DMS153 treated with DMSO at 0.1 percent for 48 hours (cell line): ENCODE data around the gene COX8A.
"Not testable (repeated sequence)": the region's sequence is repeated elsewhere in the genome, so short reads cannot be mapped to it uniquely, and the experiment has no call there.

Experiments used
- DNase-seq: peaks from one replicate; lab custom pipeline; 2025; ENCODE audit not compliant: unreplicated experiment; lab: John Stamatoyannopoulos, UW

COX8A gene, protein sequence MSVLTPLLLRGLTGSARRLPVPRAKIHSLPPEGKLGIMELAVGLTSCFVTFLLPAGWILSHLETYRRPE

GRCh38 chr11:63974259-63975143 is at the start of gene COX8A:
Gene COX8A, plus strand, starts transcription at chr11:63974620. Its CDS starts 61 bp downstream, at chr11:63974681.
- peak; percentile 99 for DNase-seq

DNA sequence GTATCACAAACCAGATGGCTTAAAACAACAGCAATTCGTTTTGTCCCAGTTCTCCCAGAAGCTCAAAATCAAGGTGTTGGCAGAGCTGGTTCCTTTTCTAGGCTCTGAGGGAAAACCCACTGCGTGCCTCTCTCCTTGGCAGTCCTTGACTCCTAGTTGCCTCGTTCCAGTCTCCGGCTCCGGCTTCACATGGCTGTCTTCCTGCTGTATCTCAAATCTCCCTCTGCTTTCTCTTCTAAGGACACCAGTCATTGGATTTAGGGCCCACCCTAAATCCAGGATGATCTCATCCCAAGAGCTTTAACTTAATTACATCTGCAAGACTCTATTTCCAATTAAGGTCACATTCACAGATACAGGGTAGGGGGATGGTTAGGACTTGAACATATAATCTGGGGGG is 44.8 kb upstream of the COX8A start:
- DNase-seq: no peak

DNA sequence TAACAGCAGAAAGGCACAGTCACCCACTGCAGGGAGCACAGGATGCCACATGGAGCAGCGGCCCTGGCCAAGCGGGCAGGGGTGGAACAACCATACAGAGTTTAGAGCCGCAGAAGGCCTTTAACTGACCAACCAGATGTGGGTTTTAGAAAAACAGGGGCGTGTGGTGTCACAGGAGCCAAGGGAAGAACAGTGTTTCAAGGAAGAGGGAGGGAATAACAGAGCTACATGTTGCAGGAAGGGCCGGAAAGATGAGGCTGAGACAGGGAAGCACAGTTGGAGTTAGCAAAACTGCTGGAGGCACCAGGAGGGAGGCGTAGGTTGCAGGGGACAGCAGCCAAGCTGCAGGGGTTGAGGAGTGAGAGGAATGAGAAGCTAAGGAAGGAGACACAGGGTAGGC is 43.4 kb upstream of the COX8A start:
- no peak for DNase-seq

- no peak for DNase-seq
Observed at GRCh38 chr11:63931876-63932275, 42.5 kb upstream of the COX8A start.

DNA sequence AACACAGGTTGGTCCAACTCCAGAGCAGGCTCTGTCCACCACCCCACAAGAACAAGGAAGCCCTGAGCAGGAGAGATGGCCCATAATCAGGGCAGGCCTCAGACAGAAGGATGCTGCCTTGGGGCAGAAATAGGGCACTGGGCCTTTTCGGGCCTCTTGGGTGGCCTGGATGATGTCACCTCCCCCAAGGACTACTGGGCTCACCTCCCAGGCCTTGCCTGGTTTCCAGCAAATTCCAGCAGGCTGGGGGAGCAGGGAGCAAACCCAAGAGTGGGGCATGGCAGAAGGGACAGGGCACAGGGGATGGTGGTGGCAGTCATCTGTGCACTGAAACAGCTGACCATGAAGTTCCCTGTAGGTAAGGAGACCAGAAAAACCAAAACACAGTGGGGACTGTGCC is 41.0 kb upstream of the COX8A start:
- DNase-seq: no peak

- peak; percentile 20 for DNase-seq
Observed at GRCh38 chr11:63937713-63938478, 36.5 kb upstream of the COX8A start.

GRCh38 chr11:63938479-63939396 is 35.7 kb upstream of the COX8A start, which contains the start of gene NAA40:
Gene NAA40, plus strand, starts transcription at chr11:63939002. Its CDS starts 95 bp downstream, at chr11:63939097.
- DNase-seq: peak; percentile 95

DNA sequence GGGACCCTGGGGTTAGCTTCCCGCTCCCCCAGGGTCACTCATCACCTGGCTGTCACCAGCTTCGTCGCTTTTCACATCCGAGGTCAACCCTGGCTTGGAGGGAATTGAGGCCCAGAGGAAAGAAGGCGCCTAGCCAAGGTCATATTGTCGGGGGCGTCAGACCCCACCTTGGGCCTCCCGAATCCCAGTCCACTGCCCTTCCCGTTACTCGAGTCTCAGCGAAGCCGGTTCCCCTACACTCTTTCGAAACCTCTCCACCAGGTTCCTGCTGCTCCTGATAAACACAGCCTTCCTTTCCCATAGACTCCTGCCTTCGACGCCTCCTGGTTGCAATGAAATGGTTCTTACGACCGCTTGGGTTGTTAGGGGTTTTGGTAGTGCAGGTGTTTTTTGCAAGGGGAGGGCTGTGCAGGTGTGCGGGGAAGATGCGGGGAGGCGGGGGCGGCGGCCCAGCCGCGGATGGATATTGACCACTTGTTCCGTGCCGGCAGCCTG is 35.0 kb upstream of the COX8A start:
- DNase-seq: no peak

GRCh38 chr11:63940786-63941185 is 33.6 kb upstream of the COX8A start:
- DNase-seq: no peak

DNA sequence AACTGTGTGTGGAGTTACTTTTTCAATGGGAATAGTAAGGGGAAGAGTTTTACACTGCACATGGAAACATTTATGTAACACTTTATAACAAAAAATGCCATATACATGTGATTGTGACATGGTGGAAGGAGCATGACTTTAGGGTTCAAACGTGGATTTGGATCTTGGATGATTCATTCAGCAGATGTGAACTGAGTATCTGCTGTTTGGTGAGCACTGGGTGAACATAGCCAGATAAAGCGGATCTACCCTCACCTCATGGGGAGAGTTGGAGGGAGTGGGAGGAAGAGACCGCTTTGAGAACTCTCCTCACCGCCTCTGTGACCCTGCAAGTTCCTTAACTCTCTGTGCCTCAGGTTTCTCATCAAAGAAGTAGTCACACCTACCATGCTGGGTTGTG is 32.5 kb upstream of the COX8A start:
- no peak for DNase-seq

DNA sequence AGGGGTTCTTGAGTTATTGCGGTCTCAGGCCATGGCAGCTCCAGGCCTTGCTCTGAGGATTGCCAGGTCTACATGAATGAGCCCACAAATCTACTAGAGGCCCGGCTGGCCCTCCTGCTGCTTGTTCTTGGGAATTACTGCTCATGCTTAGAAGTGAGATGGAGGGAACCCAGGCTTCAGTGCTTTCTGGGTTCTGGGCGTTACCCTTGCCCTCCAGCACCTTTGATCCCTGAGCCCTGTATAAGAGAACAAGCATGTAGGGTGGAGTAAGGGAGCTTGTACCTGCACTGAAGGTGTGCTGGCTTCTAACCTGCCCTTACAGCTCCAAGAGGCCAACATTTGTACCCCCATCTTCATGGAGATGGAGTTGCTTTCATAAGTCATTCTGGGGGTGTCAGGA is 31.6 kb upstream of the COX8A start:
- no peak for DNase-seq

DNA sequence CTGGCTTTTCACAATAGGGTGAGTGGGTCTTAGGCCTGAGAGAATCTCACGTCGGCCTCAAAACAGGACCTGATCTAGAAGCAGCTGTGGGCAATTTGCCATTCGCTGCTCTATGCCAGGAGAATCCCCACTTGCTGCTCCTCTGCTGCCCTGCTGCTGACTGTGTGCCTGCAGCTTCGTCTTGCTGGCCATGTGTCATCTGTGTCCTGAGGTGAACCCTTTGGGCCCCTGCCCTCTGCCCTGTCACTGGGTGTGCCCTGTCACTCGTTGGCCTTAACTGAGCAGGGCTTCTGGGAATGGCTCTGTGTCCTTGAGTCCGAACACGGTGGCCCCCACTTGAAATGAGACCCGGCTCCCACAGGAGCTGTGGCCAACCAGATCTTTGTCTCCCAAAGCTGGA is 29.4 kb upstream of the COX8A start:
- no peak for DNase-seq

GRCh38 chr11:63945477-63946163 is 28.8 kb upstream of the COX8A start:
- DNase-seq: peak; percentile 44

- DNase-seq: no peak
Observed at GRCh38 chr11:63951779-63952536, 22.5 kb upstream of the COX8A start.

GRCh38 chr11:63952570-63952969 is 21.9 kb upstream of the COX8A start:
- DNase-seq: no peak

DNA sequence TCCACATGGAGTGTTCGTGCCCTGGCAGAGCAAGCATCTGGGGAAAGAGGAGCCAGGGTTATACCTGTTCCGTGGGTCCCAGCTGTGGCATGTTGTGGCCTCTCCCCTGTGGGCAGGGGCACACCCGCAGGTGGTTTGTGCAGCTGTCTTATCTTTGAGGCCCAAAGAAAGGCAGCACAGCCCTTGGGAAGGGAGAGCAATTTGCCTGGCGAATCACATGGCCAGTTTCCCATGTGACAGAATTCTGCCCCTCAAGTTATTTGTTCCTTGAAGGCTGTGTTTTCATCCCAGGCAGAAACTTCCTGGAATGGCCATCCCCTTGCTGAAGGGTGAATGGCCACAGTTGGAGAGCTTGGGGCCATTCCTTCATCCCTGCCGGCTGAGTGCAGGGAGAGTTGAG is 16.4 kb upstream of the COX8A start:
- DNase-seq: no peak

- DNase-seq: peak; percentile 8
Observed at GRCh38 chr11:63961608-63962412, 12.6 kb upstream of the COX8A start.

DNA sequence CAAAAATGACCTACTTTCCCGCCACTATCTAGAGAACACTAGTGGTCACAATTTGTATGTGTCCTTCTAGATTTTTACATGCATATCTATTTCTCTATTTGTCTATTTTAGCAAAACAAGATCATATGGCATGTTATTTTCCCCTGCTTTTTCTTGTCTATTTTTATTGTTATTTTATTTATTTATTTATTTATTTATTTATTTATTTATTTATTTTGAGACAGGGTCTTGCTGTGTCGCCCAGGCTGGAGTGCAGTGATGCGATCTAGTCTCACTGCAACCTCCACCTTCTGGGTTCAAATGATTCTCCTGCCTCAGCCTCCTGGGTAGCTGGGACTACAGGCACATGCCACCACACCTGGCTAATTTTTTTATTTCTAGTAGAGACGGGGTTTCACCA is 10.5 kb upstream of the COX8A start:
- DNase-seq: not testable (repeated sequence)

GRCh38 chr11:63966444-63966843 is 8.0 kb upstream of the COX8A start:
- no peak for DNase-seq
